GM21529 (cell line): ENCODE measurements around the gene ERI3.

ENCODE experiments used
- ATAC-seq: cut with Tn5 transposase; IDR thresholded peaks from one replicate; pipeline ENCODE4 v1.9.1; 2021; ENCODE audit not compliant: unreplicated experiment

ERI3 gene

GRCh38 chr1:44318097-44319088 lies 36.7 kb downstream of the ERI3 start:
- no peak for ATAC-seq

GRCh38 chr1:44316231-44316759 lies 38.8 kb downstream of the ERI3 start:
- ATAC-seq = no peak

GRCh38 chr1:44315521-44315920 lies 39.5 kb downstream of the ERI3 start:
- ATAC-seq = no peak

DNA sequence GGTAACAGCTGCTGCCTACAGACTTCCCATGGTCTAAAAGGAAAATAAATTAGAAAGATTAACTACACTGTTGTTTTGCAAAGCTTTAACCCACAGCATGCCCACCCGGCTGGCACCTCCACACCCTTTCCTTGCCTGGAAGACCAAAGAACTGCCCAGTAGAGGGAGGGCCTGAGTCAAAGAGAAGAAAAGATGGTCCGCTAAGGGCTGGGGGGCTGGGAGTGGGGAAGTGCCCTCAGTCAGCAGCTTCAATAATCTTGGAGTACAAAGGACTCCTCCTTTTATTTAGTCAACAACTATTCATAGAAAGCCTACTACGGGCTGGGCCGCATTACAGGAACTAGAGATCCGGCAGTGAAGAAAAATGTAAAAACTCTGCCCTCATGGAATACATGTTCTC lies 40.6 kb downstream of the ERI3 start:
- ATAC-seq = no peak

- no peak for ATAC-seq
Measured at GRCh38 chr1:44313265-44313918, 41.7 kb downstream of the ERI3 start.

- no peak for ATAC-seq
Measured at GRCh38 chr1:44312399-44313196, 42.5 kb downstream of the ERI3 start.

DNA sequence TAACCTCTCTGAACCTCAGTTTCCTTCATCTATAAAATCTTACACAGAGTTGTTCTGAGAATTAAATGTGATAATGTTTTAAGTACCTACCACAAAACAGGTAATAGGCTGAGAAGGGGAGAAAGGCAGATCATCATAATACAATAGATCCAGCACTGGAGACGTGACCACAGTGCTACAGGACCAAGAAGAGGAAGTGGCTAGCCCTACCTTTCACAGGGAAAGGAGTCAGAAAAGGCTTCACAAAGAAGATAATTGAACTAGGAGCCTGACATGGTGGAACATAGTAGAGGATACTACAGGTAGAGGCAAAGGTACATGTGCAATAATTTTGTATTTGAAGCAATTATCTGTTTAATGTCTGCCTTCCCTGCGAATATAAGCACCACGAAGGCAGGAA lies 45.1 kb downstream of the ERI3 start:
- no peak for ATAC-seq

GRCh38 chr1:44305962-44306422 lies 49.1 kb downstream of the ERI3 start:
- ATAC-seq = no peak

- ATAC-seq = no peak
Measured at GRCh38 chr1:44303532-44303931, 51.5 kb downstream of the ERI3 start.

DNA sequence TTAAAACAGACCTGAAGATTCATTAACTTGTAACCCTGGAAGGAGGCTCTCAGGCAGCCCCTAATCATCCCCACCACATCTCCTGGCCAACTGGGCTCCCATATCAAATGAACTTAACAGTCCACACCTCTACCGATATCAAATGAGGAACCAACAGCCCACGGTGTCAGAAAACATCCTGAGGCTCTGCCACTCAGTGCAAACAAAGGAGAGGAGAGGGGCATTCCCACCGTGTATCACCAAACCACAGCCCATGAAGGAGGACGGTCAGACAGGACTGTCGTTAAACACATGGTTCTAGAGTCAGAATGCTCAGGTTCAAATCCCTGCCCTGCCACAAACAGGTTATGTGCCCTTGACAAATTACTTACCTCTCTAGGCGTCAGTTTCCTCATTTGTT lies 52.5 kb downstream of the ERI3 start:
- no peak for ATAC-seq

DNA sequence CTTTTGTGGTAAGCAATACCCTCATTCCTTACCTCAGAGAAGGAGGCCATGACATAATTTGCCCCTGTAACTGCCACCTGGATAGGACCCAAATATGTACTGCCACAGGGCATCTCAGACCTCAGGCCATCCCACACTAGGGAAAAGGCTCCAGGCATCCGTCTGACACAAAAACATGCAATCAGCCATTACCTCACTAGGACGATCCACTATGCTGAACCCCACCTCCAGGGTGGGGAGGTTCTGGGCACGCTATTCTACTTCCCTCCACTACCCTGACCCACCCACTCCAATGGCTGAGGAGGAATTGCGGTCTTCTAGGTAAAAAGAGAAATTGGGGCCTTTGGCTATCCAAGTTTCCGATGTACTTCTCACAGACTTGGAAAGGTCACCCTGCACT lies 53.6 kb downstream of the ERI3 start:
- ATAC-seq = no peak

DNA sequence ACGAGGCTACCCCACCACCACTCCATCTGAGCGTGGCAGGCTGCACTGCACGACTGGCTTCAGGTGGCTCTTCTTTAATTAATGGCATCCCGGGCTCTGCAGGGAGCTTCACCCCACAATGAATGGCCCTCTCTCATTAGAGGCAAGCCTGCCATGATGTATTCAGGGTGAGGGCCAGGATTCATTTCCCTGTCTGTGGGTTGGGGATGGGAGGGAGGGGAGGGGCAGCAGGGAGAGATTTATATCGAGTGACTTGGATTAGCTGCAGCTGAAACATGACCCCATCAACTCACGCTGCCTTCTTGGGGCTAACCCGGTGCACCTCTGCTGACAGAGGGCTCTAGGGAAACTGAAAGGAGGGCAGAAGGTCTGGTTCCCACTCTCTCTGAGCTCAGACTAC lies 54.2 kb downstream of the ERI3 start:
- no peak for ATAC-seq

- ATAC-seq = no peak
Measured at GRCh38 chr1:44297695-44298400, 57.2 kb downstream of the ERI3 start.

DNA sequence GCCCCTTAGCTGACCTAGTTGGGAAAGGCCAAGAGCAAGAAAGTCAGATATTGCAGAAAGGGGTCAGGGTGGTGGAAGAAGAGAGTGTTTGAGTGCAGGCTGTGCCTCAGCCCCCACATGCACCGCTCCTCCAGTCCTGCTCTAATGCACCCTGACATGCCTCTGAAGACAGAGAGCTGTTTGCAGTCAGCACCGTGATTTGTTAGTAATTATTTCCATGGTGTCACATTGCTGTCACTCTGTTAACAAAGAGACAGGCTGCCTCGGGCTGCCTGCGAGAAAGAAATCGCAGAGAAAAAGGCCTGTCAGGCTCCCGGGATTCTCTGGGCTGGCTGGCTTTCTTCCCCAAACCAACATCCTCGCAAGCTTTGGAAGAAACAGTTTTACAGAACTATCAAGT lies 58.3 kb downstream of the ERI3 start:
- no peak for ATAC-seq

- no peak for ATAC-seq
Measured at GRCh38 chr1:44296086-44296485, 59.0 kb downstream of the ERI3 start.

GRCh38 chr1:44294588-44295007 lies 60.5 kb downstream of the ERI3 start:
- no peak for ATAC-seq

- ATAC-seq = no peak
Measured at GRCh38 chr1:44293761-44294315, 61.2 kb downstream of the ERI3 start.

GRCh38 chr1:44292651-44293050 lies 62.4 kb downstream of the ERI3 start:
- no peak for ATAC-seq

GRCh38 chr1:44290250-44291094 lies 64.6 kb downstream of the ERI3 start:
- no peak for ATAC-seq
